Natural killer cell treated with Interleukin-12 subunit alpha and Interleukin-12 subunit beta and Interleukin-15 and Interleukin-18, amount 100 ng/mL, for 72 hours (primary cell): ENCODE measurements around the gene AGTR1. TPM values are rescaled to one million over a fixed set of nuclear protein-coding genes. Genes with fewer than 3 reads are reported as not detected.
A peak's percentile ranks its signal among the peaks of the same experiment; 100 is the strongest.
"Not testable (repeated sequence)": the region's sequence is repeated elsewhere in the genome, so short reads cannot be mapped to it uniquely, and the experiment has no call there.

ENCODE experiments used
- ATAC-seq, 2 donors: fragments of 150-1000 bp; cut with Tn5 transposase in 1 of 2; sonication (Bioruptor Pico), chemical (Tn5 transposase) in 1 of 2; 2 replicates each; pipeline ENCODE4 v1.10.0; 2021
- DNase-seq: peaks from one replicate; pipeline ENCODE4 v3.0.0; 2022; ENCODE audit warnings: low spot score
- H3K27ac Mint-ChIP-seq, 2 donors: 1 replicate in 1 of 2; 2 replicates in 1 of 2; pipeline ENCODE4 v1.8.0; 2022; ENCODE audit warnings: mixed read lengths in 2 of 2, mild to moderate bottlenecking in 1 of 2, moderate library complexity in 1 of 2
- H3K27me3 Mint-ChIP-seq, 2 donors: 1 replicate in 1 of 2; 2 replicates in 1 of 2; pipeline ENCODE4 v1.8.0; 2022; ENCODE audit warnings: mixed read lengths in 2 of 2
- H3K36me3 Mint-ChIP-seq: one replicate; pipeline ENCODE4 v1.8.0; 2022; ENCODE audit warnings: mixed read lengths
- H3K4me1 Mint-ChIP-seq, 2 donors: 1 replicate in 1 of 2; 2 replicates in 1 of 2; pipeline ENCODE4 v1.8.0; 2022; ENCODE audit warnings: low read depth in 2 of 2, mixed read lengths in 2 of 2, mild to moderate bottlenecking in 1 of 2
- H3K4me3 Mint-ChIP-seq: one replicate; pipeline ENCODE4 v1.8.0; 2022; ENCODE audit warnings: mixed read lengths
- H3K9me3 Mint-ChIP-seq: 2 replicates; pipeline ENCODE4 v1.8.0; 2022; ENCODE audit warnings: mixed read lengths
- total RNA-seq, 2 donors: library from RNA; stranded (reverse); gene quantifications; one replicate each; pipeline ENCODE4 v1.2.3, GENCODE V29; 2022

Gene AGTR1
- total RNA-seq, 2 donors from 2014 or later, result not detected

DNA sequence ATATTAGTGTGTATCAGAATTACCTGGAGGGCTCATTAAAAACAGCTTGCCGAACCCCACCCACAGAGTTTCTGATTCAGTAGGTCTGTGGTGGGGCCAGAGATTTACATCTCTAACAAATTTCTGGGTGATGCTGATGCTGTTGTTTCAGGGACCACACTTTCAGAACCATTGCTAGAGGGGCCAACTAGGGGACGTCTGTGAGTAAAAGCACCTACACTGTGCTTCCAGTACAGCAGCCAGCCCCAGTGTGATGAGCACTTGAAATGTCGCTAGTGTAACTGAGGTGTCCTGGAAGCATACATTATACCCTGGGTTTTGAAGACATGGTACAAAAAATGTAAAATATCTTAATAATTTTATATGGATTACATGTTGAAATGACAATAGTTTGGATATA lies 33.0 kb downstream of the AGTR1 start:
- peaks cover 4 to 5% of the 10 kb centered on the region in 2 donors for H3K4me1 Mint-ChIP-seq
- H3K36me3 Mint-ChIP-seq, result no peaks in the 10 kb centered on the region
- H3K9me3 Mint-ChIP-seq, result no peaks in the 10 kb centered on the region
- H3K27me3 Mint-ChIP-seq, result no peaks in the 10 kb centered on the region
- DNase-seq (no peak), ATAC-seq (no peak)
- no peak overlapping the region for H3K27ac Mint-ChIP-seq
- H3K4me3 Mint-ChIP-seq, result no peak overlapping the region

DNA sequence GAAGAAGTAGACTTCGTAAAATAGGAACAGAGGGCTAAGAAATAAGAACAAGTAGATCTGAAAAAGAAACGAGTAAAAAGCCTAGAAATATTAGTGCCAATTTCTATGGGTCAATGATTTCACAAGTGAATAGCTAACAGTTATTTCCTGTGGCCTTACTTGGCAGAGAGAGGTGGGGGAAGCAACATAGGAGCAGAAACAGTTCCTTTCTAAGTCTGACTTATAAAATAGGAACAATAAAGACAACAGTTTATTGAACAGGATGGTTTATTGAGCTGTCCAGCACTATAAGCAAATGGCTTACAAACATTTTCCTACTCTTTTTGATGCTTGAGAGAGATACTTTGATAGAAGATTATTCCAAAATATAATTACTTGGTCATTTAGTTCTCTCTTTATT lies 37.9 kb downstream of the AGTR1 start:
- no peaks in the 10 kb centered on the region for H3K4me1 Mint-ChIP-seq
- H3K36me3 Mint-ChIP-seq, result no peaks in the 10 kb centered on the region
- H3K27me3 Mint-ChIP-seq, result no peaks in the 10 kb centered on the region
- ATAC-seq, result no peak
- no peak overlapping the region for H3K4me3 Mint-ChIP-seq
- no peak overlapping the region for H3K27ac Mint-ChIP-seq
- peaks cover 5% of the 10 kb centered on the region for H3K9me3 Mint-ChIP-seq
- no peak for DNase-seq

DNA sequence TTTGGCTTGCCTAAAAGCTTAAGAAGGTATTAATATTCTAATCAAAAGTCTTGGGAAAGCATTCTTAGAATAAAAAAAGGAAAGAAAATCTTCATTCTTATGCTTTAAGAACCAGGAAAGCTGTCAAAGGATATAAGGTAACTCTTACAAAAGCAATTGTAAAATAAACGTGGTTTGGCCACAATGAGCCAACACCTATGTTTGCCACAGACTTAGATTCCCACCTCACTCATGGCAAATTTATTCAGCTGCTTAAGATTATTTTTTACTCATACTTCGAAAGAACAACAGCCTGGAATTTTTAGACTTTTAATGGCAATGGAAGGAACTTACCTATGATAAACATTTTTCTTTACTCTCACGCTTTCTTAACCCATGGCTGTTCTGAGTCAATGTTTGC lies 38.4 kb downstream of the AGTR1 start:
- Mint-ChIP-seq H3K36me3 (no peaks in the 10 kb centered on the region), H3K4me3 (no peak overlapping the region), H3K27ac (no peak overlapping the region), H3K27me3 (no peaks in the 10 kb centered on the region), H3K9me3 (peaks cover 5% of the 10 kb centered on the region), H3K4me1 (no peaks in the 10 kb centered on the region)
- DNase-seq, result no peak
- ATAC-seq, result no peak

DNA sequence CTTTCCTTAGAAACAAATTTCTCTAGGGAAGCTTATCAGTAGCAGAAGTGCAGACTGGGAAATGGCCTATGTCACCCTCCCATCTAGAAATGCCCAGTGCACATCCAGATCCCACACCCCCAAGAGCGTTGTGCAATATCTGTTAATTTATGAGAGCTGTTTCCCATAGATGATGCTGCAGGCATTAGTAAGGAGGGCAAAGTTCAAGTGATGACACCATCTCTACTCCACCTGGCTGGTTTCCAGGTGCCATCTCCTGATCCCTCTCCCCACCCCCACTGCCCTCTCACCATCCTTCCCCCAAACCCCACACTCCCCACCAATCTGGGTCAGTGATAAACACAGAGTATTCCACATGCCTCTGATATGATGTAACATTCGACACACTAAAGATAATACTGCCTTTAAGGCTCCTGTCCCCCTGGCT lies 39.4 kb downstream of the AGTR1 start:
- no peaks in the 10 kb centered on the region for H3K4me1 Mint-ChIP-seq
- no peak overlapping the region for H3K4me3 Mint-ChIP-seq
- ATAC-seq (no peak), DNase-seq (no peak)
- H3K27ac Mint-ChIP-seq, result no peak overlapping the region
- H3K36me3 Mint-ChIP-seq, result no peaks in the 10 kb centered on the region
- peaks cover 5% of the 10 kb centered on the region for H3K9me3 Mint-ChIP-seq
- H3K27me3 Mint-ChIP-seq, result no peaks in the 10 kb centered on the region

GRCh38 chr3:148739720-148740119 lies 42.0 kb downstream of the AGTR1 start:
- H3K36me3 Mint-ChIP-seq, result no peaks in the 10 kb centered on the region
- no peaks in the 10 kb centered on the region for H3K4me1 Mint-ChIP-seq
- no peak for DNase-seq
- H3K4me3 Mint-ChIP-seq, result no peak overlapping the region
- no peak overlapping the region for H3K27ac Mint-ChIP-seq
- no peaks in the 10 kb centered on the region for H3K27me3 Mint-ChIP-seq
- ATAC-seq, result peak in 1 of 2 donors; percentile 52
- H3K9me3 Mint-ChIP-seq, result peaks cover 5% of the 10 kb centered on the region

DNA sequence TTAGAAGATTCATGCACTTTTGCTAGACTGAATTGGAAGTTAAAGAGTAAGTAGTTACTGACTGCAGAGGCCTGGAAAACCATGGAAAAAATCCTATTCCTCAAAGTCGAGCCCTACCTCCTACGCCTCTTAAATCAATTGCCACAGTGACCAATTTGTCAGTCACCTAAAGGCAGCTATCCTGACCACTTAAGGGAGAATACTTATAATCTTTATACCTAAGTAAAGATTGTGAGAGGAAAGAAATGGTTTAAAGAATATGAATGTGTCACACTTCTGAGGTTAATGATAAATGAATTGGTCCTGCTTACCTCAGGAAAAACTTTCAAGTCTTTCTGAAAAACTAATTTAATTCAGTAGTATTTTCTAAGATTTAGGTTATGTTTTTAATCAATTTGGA lies 42.6 kb downstream of the AGTR1 start:
- DNase-seq (no peak), ATAC-seq (no peak)
- H3K4me1 Mint-ChIP-seq, result no peaks in the 10 kb centered on the region
- peaks cover 5% of the 10 kb centered on the region for H3K9me3 Mint-ChIP-seq
- H3K36me3 Mint-ChIP-seq, result no peaks in the 10 kb centered on the region
- no peaks in the 10 kb centered on the region for H3K27me3 Mint-ChIP-seq
- no peak overlapping the region for H3K4me3 Mint-ChIP-seq
- no peak overlapping the region for H3K27ac Mint-ChIP-seq

GRCh38 chr3:148741219-148741618 lies 43.5 kb downstream of the AGTR1 start:
- no peak for DNase-seq
- no peak overlapping the region for H3K27ac Mint-ChIP-seq
- no peak overlapping the region for H3K4me3 Mint-ChIP-seq
- peaks cover 5% of the 10 kb centered on the region for H3K9me3 Mint-ChIP-seq
- no peak for ATAC-seq
- no peaks in the 10 kb centered on the region for H3K4me1 Mint-ChIP-seq
- no peaks in the 10 kb centered on the region for H3K36me3 Mint-ChIP-seq
- H3K27me3 Mint-ChIP-seq, result no peaks in the 10 kb centered on the region

- DNase-seq, result no peak
- H3K9me3 Mint-ChIP-seq, result no peaks in the 10 kb centered on the region
- no peak overlapping the region for H3K27ac Mint-ChIP-seq
- no peaks in the 10 kb centered on the region for H3K4me1 Mint-ChIP-seq
- ATAC-seq, result no peak
- H3K36me3 Mint-ChIP-seq, result no peaks in the 10 kb centered on the region
- H3K27me3 Mint-ChIP-seq, result no peaks in the 10 kb centered on the region
- no peak overlapping the region for H3K4me3 Mint-ChIP-seq
These were observed 44.4 kb downstream of the AGTR1 start for GRCh38 chr3:148742118-148742517.

DNA sequence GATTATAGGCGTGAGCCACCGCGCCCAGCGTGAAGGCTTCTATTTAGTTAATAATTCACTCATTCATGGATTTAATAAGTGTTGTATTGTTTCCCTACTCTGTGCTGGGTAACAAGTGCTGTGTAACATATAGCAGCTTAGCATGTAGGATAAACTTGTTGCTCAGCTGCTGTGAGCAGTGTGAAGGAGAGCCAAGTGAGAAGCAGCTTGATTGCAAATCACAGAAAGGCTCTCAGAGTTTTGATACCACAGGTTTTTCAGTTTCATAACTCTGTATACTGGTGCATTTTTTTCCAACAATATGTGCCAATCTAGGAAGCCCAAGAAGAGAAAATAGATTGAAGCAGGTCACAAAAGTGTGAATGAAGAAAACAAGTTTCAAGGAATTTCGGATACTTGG lies 48.4 kb downstream of the AGTR1 start:
- Mint-ChIP-seq H3K27me3 (no peaks in the 10 kb centered on the region), H3K27ac (no peak overlapping the region), H3K36me3 (no peaks in the 10 kb centered on the region), H3K4me1 (no peaks in the 10 kb centered on the region), H3K4me3 (no peak overlapping the region), H3K9me3 (no peaks in the 10 kb centered on the region)
- DNase-seq, result no peak
- no peak for ATAC-seq

GRCh38 chr3:148748283-148748682 lies 50.6 kb downstream of the AGTR1 start:
- DNase-seq (no peak), ATAC-seq (peak in 1 of 2 donors; percentile 60)
- H3K27me3 Mint-ChIP-seq, result peaks cover 0 to 3% of the 10 kb centered on the region in 2 donors
- no peak overlapping the region for H3K27ac Mint-ChIP-seq
- H3K36me3 Mint-ChIP-seq, result no peaks in the 10 kb centered on the region
- no peaks in the 10 kb centered on the region for H3K9me3 Mint-ChIP-seq
- H3K4me3 Mint-ChIP-seq, result no peak overlapping the region
- H3K4me1 Mint-ChIP-seq, result no peaks in the 10 kb centered on the region

DNA sequence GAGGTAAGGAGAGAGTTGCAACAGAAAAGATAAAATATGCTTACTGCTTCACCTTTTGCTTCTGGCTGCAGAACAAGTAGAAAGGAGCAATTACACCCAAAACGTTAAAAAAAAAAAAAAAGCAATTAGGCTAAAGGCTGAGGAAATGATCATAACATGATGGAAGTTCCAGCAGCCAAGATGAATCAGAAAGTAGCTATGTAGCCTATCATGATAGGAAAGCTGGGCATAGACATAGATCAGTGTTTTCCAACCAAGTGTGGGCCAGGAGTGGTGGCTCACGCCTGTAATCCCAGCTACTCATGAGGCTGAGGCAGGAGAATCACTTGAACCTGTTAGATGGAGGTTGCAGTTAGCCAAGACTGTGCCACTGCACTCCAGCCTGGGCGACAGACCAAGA lies 52.6 kb downstream of the AGTR1 start:
- DNase-seq (no peak), ATAC-seq (no peak)
- Mint-ChIP-seq H3K27ac (no peak overlapping the region), H3K27me3 (peaks cover 0 to 7% of the 10 kb centered on the region in 2 donors), H3K4me3 (no peak overlapping the region), H3K36me3 (no peaks in the 10 kb centered on the region), H3K9me3 (no peaks in the 10 kb centered on the region), H3K4me1 (no peaks in the 10 kb centered on the region)

- DNase-seq (no peak), ATAC-seq (no peak)
- H3K36me3 Mint-ChIP-seq, result no peaks in the 10 kb centered on the region
- H3K9me3 Mint-ChIP-seq, result no peaks in the 10 kb centered on the region
- peaks cover 0 to 7% of the 10 kb centered on the region in 2 donors for H3K27me3 Mint-ChIP-seq
- no peaks in the 10 kb centered on the region for H3K4me1 Mint-ChIP-seq
- H3K27ac Mint-ChIP-seq, result no peak overlapping the region
- H3K4me3 Mint-ChIP-seq, result no peak overlapping the region
These were observed 53.8 kb downstream of the AGTR1 start for GRCh38 chr3:148751461-148751860.

DNA sequence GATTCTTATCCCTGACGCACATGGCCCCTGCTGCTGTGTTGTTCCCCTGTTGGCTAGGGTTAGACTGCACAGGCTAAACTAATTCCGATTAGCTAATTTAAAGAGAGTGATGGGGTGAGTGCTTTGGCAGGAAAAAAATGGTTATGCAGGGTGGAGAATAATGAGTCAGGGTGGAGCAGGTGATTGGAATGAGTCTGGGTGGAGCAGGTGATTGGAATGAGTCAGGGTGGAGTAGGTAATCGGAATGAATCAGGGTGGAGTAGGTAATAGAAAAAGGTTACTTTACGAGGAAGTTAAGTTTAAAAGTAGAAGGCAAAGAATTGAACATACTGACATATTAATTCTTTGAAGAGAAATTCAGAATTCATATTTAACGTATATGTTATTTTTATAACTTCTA lies 55.7 kb downstream of the AGTR1 start:
- H3K9me3 Mint-ChIP-seq, DNase-seq, H3K27ac Mint-ChIP-seq, H3K36me3 Mint-ChIP-seq, H3K4me1 Mint-ChIP-seq, ATAC-seq, H3K4me3 Mint-ChIP-seq, H3K27me3 Mint-ChIP-seq: not testable (repeated sequence)

DNA sequence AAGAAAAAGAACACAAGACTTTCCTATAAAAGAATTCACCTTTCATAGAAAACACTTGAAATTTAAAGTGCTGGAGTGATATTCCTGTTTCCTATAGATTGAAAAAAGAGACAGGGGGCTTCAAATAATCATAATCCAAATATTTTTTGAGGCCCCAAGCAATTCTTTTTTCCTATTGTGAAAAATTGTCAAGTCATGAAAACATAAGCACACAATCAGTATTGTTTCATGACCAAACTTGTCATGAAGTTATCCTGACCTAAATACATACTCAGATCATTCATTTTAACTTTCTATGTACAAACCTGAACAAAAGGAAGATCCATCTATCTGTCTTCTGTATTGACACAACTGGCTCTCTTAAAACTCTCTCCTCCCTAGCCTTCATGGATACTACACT lies 57.9 kb downstream of the AGTR1 start:
- H3K4me1 Mint-ChIP-seq, result no peaks in the 10 kb centered on the region
- H3K9me3 Mint-ChIP-seq, result no peaks in the 10 kb centered on the region
- no peak for DNase-seq
- H3K4me3 Mint-ChIP-seq, result no peak overlapping the region
- ATAC-seq, result no peak
- no peak overlapping the region for H3K27ac Mint-ChIP-seq
- peaks cover 0 to 7% of the 10 kb centered on the region in 2 donors for H3K27me3 Mint-ChIP-seq
- H3K36me3 Mint-ChIP-seq, result no peaks in the 10 kb centered on the region

DNA sequence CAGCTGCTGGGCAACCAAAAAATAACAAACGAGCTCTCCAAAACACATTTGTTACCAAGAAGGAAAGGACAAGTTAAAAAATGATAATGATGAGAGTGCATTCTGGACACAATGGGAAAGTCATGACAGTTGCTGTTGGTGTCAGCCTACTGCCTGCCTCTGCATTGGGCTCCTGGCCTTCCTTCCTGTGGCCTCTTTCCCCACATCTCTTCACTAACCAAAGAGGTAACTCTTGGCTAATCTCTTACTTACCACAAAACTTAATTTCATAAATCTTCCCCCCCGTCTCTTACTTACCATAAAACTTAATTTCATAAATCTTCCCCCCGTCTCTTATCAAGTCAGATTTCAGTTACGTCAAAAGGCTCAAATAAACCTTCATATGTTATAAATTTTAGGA lies 58.6 kb downstream of the AGTR1 start:
- no peaks in the 10 kb centered on the region for H3K36me3 Mint-ChIP-seq
- no peaks in the 10 kb centered on the region for H3K9me3 Mint-ChIP-seq
- H3K4me1 Mint-ChIP-seq, result no peaks in the 10 kb centered on the region
- no peak for DNase-seq
- H3K4me3 Mint-ChIP-seq, result no peak overlapping the region
- no peak overlapping the region for H3K27ac Mint-ChIP-seq
- ATAC-seq, result peak in 1 of 2 donors; percentile 36
- H3K27me3 Mint-ChIP-seq, result peaks cover 0 to 7% of the 10 kb centered on the region in 2 donors
